ENCODE data around the gene ING5. TPM values are rescaled to one million over a fixed set of nuclear protein-coding genes. Genes with fewer than 3 reads are reported as not detected.
"Not testable (repeated sequence)": the region's sequence is repeated elsewhere in the genome, so short reads cannot be mapped to it uniquely, and the experiment has no call there.

The ING5 gene
- total RNA-seq, 1 donor from 2014 or later, result 25.0 TPM

DNA sequence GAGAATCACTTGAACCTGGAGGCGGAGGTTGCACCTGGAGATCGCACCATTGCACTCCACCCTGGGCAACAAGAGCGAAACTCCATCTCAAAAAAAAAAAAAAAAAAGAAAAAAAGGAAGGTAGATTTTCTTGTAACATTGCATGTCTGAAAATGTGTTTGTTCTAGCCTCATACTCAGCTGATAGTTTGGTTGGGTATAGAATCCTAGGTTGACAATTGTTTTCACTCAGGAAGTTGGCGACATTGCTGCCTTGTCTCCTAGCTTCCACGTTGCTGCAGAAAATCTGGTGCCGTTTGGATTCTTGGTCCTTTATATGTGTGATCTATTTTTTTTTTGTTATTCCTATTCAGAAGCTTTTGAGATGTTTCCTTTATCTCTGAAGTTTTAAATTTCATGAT is 4.7 kb downstream of the ING5 start:
- DNase-seq (ENCODE audit: low read depth, low spot score), result no peak

DNA sequence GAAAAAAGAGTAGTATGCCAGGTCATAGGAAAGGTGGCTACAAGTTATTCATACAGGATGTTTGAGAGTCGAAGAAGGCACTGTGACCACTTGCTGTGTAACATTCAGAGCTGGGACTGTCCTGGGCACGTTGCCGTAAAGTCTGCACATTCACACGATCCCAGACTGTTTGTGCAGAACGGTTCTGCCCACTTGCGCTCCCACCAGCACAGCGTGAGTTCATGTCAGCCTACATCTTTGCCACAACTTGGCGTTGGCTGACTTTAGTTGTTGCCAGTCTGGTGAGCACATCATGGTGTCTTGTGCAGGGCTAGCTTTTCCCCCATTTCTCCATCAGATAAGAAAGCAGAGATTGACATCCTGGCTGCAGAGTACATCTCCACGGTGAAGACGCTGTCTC is 7.0 kb downstream of the ING5 start:
- no peak for DNase-seq (ENCODE audit: low read depth, low spot score)

DNA sequence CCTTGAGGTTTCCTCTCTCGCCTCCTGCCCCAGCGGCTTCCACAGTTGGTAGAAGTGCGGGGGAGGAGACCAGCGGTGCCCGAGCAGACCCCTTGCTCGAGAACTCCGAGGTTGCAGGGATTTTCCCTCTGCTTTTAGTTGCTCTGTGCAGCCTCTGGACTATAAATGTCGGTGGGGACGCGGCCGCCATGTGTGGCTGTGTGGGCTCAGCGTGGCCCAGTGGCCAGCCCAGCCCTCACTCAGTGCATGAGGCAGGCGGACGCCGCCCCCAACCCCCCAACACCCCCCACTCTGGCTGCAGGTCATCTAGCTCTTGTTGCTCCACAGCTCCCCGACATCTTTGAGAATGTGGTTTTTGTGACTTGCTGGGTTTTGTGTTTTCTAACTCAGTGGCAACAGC is 17.3 kb downstream of the ING5 start:
- no peak for DNase-seq (ENCODE audit: low read depth, low spot score)

DNA sequence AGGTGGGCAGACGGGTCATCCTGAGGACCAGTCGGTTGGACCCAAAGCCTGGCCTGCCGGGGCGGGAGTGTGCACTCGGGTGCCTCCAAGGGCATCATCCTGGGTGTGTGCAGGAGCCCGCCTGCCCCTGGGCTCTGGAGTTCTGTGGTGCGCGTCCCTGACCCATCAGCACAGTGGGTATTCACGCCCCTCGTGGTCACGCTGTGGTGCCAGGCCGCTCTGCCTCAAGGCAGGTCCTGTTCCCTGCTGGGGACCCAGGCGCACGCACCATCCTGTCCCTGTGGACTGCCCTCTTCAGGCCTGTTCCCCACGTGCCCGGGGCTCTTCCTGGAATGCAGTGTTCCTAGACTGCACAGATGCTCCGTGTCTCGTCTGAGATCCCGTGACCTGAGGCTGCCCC is 18.3 kb downstream of the ING5 start:
- no peak for DNase-seq (ENCODE audit: low read depth, low spot score)

DNA sequence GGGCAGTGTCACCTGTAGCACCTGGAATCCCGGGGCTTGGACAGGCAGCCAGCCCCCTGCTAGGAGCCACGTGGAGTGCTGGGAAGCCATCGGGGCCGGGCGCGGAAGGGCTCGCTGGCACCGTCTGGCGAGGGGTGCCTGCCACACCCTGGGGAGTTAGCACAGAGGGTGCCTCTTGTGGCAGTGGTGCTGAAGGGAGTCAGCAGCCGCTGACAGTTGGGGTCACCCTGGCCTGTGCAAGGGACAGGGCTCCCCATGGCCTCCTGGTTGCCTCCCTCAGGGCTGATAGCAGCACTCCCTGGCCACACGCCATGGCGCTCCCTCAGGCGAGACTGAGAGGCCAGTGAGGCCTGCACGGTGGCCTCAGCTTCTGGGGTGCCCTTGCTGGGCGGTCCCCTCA is 18.7 kb downstream of the ING5 start:
- no peak for DNase-seq (ENCODE audit: low read depth, low spot score)

DNA sequence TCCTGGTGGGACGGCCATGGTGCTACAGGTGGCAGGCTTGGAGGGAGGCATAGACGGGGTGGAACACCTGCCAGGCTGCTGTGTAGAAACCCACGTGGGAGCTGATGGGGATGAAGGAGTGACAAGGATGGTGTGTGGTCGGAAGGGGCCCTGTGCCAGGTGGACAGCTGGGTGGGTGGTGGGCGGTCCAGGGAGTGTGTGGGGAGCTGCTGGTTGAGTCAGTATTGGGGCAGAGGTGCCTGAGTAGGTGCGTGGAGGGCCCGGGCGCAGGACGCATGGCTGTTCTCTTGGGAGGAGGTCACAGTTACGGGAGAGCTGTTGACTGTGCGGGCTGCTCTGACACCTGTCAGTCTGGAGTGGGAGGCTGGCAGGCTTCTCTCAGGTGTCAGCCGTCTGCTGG is 20.0 kb downstream of the ING5 start:
- DNase-seq (ENCODE audit: low read depth, low spot score), result no peak

DNA sequence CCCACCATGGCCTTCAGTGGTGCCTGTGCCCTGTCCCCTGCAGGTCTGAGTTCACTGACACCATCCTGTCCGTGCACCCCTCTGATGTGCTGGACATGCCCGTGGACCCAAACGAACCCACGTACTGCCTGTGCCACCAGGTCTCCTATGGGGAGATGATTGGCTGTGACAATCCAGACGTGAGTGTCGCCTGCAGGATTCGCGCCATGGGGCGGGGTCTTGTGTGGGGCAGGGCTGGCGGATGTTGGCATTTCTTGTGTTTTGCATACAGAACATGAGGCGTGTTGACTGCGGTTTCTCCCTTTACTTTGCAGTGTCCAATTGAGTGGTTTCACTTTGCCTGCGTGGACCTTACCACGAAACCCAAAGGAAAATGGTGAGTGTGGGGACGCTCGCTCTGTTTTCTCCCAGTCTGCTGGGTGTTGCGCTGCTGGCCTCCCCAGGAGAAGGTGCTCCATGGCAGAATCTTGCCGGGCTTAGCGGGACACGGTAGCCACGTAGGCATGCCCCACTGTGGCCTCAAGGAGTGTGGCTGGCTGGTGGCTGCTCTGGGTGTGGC is 21.1 kb downstream of the ING5 start:
- DNase-seq (ENCODE audit: low read depth, low spot score), result no peak

DNA sequence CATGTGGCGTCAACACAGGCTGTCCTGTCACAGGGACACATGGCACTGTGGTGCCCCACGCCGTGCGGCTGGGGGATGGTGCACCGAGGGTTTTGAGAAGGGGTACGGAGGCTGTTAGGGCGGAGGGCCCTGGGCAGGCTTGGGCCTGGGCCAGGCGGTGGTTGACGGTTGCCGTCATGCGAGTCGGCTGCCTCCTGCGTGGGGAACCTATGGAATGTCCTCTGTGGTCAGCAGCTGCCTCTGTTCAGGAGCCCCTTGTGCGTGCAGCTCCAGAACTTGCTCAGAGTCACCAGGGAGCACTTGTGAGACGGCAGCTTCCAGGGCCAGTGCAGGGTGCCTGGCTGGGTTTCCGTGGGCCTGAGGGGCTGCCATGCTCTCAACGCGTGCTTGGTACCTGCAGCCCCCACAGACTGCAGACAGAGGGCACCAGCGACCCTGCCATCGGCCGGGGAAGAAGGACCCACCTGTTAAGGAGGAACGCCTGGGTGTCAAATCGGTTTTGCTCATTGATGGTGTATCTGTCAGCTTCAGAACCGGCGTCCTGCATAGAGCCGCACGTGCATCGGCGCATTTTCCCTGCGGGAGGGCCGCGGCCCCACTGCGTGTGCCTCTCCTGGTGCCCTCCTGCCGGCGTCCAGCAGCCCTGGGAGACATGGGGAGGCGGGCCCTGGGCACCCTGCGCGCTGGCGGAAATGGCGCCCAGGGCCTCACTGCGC is 22.6 kb downstream of the ING5 start:
- DNase-seq (ENCODE audit: low read depth, low spot score), result no peak

DNA sequence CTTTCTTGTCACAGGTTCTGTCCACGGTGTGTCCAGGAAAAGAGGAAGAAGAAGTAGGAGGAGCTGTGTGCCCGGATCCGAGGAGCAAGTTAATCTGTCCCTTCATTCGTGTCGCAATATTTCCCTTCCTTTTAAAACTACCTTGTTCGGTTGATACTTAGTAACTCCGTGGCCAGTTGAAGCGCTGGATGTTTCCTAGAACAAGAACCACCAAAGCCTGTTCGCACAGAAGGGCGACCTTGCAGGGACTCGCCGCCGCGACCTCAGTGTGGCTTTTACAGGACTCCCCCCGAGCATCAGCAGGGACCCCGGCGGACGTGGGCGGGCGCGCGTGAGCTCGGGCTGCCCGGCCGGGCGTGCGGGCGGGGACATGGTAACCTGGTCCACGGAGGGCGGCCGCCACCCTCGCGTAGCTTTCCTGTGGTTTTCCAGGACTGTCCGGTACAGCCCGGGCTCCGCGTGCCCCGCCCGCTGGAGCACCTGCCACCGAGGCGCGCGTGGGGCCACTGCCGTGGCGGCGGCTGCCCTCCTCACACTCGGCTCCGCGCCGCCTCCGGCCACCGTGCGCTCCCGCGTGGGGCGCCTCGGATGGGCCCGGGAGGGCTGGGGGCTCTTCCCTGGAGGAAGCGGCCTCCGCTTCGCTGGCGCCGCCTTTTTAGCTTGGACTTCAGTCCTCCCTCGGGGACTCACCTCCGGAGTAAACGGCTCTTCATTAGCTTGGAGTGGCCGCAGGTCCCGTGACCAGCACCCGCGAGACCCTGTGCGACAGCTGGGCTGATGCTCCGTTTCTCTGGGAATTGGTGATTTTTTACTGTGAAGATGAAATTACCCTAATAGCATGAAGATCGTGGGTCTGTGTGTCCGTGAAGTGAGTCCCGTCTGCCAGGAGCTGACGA is 23.4 kb downstream of the ING5 start:
- no peak for DNase-seq (ENCODE audit: low read depth, low spot score)

DNA sequence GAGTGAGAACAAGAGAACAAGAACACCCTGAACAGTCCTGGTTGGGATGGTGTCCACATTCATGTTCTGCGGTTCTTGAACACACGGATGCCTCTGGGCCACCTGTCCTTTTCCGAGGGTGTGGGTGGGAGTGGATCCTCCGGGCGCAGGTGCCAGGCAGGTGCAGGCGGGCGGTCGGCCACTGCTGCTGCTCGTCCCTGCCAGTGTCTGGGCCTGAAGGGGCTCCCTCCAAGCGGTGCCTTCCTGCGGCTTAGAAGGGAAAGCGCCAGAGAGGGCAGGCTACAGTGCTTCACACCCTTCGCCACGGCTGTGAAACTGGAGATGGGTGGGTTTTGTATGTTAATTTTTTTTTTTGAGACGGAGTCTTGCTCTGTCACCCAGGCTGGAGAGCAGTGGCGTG is 24.6 kb downstream of the ING5 start:
- DNase-seq (ENCODE audit: low read depth, low spot score), result no peak

DNA sequence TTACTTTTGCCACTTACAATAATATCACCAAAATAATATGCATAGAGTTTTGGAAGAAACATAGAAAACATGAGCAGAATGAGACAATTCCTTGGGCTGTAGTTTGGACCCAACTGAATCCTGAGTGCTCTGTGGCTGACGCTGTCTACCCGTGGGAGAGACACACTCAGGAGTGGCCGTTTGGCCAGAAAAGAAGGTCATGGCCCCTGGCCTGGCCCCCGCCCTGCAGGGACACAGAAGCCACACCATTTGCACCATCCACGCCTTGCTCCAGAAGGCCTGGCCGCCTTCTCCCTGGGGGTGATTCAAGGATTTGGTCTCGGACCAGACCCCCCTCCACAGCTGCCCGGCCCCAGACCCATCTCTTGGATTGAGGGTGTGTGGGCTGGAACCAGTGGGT is 26.2 kb downstream of the ING5 start:
- no peak for DNase-seq (ENCODE audit: low read depth, low spot score)

DNA sequence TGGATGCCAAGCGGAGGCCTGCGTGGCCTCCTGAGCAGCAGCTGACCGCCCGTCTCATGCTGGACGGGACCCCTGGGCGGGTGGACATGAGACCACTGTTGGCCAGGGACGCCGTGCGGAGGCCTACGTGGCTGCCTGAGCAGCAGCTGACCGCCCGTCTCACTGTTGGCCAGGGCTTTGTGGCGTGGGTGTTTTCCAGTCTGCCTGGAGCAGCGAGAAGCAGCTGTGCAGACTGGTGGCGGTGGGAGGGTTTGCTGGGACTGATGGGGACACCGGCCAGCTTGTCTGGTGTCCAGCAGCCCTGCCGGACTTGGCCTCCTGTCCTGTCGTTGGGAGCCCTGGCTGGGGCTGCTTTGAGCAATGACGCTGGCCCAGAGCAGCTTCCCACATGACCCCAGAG is 26.8 kb downstream of the ING5 start:
- DNase-seq (ENCODE audit: low read depth, low spot score), result no peak

DNA sequence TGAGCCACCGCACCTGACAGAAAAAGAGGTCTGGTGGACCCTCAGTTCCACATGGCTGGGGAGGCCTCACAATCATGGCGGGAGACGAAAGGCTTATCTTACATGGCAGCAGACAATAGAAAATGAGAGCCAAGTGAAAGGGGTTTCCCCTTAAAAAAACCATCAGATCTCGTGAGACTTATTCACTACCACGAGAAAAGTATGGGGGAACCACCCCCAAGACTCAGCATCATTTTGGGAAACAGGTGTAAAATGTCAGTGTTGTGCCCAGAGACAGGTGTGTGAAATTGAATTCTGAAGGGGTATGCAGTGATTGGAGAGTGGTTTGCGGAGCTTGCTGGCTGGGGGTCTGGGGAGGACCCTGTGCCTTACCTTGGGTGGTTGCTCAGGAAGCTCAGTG is 28.0 kb downstream of the ING5 start:
- DNase-seq (ENCODE audit: low read depth, low spot score), result no peak

DNA sequence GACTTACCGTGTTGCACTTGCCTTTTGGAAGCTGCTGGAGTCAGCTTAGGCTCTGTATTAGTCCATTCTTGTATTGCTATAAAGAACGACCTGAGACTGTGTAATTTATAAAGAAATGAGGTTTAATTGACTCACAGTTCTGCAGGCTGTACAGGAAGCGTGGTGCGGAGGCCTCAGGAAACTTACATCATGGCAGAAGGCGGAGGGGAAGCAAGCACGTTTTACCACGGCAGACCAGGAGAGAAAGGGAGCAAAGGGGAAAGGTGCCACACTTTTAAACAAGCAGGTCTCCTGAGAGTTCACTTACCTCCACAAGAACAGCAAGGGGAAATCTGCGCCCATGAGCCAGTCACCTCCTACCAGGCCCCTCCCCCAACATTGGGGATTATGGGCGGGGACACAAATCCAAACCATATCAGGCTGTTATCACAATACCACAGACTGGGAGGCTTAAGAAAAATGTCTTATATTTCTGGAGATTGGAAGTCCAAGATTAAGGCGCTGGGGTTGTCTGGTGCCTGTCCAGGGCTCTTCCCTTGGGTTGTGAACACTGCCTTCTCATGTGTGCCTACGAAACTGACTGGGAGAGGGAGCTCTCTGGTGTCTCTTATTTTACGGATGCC is 28.9 kb downstream of the ING5 start:
- no peak for DNase-seq (ENCODE audit: low read depth, low spot score)

DNA sequence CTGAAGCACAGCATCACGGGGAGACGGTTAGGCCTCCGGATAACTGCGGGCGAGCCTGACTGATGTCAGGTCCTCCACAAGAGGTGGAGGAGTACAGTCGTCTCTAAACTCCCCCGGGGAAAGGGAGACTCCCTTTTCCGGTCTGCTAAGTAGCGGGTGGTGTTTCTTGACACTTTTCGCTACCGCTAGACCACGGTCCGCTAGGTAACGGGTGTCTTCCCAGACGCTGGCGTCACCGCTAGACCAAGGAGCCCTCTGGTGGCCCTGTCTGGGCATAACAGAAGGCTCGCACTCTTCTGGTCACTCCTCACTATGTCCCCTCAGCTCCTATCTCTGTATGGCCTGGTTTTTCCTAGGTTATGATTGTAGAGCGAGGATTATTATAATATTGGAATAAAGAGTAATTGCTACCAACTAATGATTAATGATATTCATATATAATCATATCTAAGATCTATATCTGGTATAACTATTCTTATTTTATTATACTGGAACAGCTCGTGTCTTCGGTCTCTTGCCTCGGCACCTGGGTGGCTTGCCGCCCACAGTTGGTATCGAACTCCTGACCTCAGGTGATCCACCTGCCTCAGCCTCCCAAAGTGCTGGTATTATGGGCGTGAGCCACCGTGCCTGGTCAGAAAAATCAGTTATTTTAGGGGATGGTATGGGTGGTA is 30.8 kb downstream of the ING5 start:
- not testable (repeated sequence) for DNase-seq (ENCODE audit: low read depth, low spot score)

DNA sequence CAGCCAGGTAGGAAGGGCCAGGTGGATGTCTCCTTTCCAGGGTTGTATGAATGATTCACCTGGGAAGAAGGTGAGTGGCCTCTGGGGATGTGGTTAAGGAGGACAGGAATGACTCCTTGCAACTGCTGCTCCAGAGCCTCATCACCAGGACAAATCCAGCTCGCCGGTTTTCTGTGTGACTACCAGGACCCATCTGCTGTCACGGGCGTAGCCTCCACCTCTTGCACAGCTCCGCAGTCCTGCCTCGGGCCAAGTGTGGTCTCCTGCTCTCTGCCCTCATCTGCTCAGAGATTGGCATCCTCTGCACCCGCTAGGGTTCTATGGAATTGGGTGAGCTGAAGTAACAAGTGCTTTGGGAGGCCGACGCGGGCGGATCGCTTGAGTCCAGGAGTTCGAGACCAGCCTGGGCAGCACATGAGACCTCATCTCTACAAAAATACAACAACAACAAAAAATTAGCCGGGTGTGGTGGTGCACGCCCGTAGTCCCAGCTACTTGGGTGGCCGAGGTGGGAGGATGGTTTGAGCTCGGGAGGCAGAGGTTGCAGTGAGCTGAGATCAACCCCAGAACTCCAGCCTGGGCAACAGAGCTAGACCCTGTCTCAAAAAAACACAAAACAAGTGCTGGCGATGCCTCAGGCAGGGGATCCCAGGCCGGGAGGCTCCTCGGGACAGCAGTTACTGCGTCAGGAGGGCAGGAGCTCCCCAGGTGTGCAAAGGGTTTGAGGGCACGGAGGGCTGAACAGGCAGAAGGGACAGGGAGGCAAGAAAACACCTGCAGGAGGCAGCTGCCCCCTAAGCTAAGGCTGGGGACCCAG is 31.8 kb downstream of the ING5 start:
- no peak for DNase-seq (ENCODE audit: low read depth, low spot score)

DNA sequence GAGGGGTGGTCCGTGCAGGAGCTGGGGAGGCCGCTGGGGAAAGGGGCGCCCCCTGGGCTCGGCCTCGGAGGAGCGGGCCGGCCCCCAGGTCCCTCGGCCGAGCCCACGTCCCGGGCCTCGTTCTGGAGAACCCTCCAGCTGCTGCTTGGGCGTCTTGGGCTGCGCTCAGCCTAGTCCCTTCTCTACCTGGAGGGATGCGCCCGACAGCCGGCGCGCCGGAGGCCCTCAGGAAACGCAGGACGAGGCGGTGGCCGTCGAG is 32.3 kb downstream of the ING5 start:
- no peak for DNase-seq (ENCODE audit: low read depth, low spot score)

DNA sequence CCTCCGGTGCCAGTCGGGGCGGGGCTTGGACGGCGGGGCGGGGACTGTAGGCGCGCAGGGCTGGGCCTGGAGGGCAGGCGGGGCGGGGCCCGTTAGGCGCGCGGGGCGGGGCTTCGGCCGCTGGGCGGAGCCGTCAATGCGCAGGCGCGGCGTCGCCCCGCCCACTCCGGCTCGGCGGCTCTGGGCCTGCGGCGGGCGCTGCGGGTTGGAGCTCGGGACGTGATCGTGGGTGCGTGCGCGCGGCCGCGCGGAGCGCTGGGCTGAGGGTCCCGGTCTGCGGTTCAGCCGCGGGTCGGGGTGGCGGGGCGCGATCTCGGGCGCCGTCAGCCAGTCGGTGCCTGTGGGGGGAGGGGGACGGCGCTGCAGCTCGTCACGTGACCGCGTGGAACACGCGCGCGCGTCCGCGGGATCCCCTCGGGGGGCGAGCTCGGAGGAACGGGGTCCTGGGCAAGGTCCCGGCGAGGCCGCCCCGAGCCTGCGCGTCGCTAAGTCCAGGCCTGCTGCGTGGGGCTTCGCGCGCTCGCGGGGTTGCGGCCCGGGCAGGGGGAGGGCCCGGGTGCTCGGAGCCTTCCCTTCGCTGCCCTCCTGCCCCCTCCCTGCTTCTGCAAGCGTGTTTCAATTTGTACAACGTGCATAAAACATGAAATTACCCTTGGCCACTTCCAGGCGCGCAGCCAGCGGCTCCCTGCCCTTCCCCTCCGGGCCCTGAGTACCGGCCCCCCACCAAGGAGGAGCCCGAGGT is 32.8 kb downstream of the ING5 start, which contains the start of gene D2HGDH:
Gene D2HGDH (plus strand): TSS at position 164 of the 742 bp plus-strand sequence. CDS start 595 bp downstream, outside the sequence.
- DNase-seq (ENCODE audit: low read depth, low spot score), result no peak

DNA sequence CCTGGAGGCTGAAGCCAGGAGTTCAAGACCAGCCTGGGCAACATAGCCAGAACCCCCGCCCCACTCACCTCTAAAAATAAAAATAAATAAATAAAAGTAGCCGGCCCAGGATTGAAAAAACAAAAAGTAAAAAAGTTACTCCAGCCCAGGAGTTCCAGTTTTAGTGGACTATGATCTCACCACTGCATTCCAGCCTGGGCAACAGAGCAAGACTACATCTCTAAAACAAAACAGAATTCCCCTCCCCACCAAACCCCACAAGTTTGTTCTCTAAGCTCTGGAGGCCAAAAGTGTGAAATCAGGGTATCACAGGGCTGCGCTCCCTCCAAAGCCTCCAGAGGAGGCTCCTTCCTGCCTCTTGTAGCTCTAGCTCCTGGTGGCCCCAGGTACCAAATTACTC is 34.3 kb downstream of the ING5 start:
- DNase-seq (ENCODE audit: low read depth, low spot score), result no peak

DNA sequence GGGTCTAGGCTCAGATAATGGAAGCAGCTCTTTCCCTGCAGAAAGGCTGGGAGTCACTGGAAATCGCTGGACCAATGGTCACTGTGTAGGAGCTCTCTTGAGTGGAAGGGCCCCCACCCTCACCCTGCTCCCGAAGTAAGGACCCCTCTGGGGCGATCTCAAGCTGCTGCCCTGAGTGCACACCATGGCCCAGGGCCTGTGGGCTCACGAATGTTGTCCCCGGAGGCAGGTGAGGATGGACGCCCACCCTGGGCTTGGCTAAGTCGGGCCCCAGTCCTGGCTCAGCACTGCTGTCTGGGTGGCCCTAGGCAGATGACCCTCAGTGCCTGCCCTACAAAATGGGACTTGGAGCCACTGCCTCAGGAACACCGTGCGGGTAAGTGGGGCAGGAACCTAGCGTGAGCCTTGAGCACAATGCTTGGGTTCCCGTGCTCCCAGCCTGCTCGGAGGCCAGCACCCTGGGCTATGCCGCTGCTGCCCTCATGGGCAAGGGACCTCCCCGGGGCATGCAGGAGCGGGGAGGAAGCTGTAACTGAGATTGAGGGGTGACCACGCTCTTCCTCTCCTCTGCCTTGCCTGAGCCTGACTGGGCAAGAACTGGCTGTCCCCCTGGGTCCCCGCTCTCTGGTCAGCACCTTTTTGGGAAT is 36.3 kb downstream of the ING5 start:
- DNase-seq (ENCODE audit: low read depth, low spot score), result no peak

Measured in pulmonary artery endothelial cell (primary cell).